ENCODE measurements around the gene ZFAND6.

- TF ChIP-seq POLR2A (IDR thresholded peaks at IDR 0.05) (no peak), CTCF (IDR thresholded peaks at IDR 0.05) (no peak)
Measured at GRCh38 chr15:80042568-80042967, 16.9 kb upstream of the ZFAND6 start.

Data from esophagus squamous epithelium (tissue), 4 donors.